K562 (cell line): ENCODE data around the gene PIGN.

Experiments used
- CBFB ChIP-seq: sonication (generic); formaldehyde crosslinking; IDR thresholded peaks from 2 replicates; pipeline ENCODE4 v1.4.0; 2020; ENCODE audit warnings: mild to moderate bottlenecking, missing genetic modification reagents
- CBX8 ChIP-seq: fragments of 200-600 bp; sonication (generic); IDR thresholded peaks from 2 replicates; pipeline ENCODE4 v1.6.1; 2012; ENCODE audit warnings: borderline replicate concordance, mixed run types, low read depth, mild to moderate bottlenecking, moderate library complexity, mixed read lengths, low read length, control low read depth, inconsistent platforms; ENCODE audit not compliant: poor library complexity, severe bottlenecking; ENCODE audit errors: extremely low read depth
- CTCF ChIP-seq, 3 experiments: IDR thresholded peaks in 2 of 3; conservative IDR thresholded peaks in 1 of 3; 2 replicates each; pipeline ENCODE4 v1.5.1; 2011 to 2012; ENCODE audit warnings: low read length in 3 of 3, mild to moderate bottlenecking in 3 of 3, control low read depth in 2 of 3, improper control_type of control experiment in 1 of 3, inconsistent platforms in 1 of 3, low read depth in 1 of 3, mixed read lengths in 1 of 3, moderate library complexity in 1 of 3; ENCODE audit not compliant: insufficient read depth in 2 of 3
- FIP1L1 ChIP-seq: fragments of 200-400 bp; formaldehyde crosslinking; IDR thresholded peaks from 2 replicates; pipeline ENCODE4 v1.6.1; 2018; ENCODE audit warnings: mild to moderate bottlenecking, low read depth, low read length; ENCODE audit not compliant: poor library complexity, severe bottlenecking
- FOXP4 ChIP-seq: sonication (generic); formaldehyde crosslinking; IDR thresholded peaks from 2 replicates; pipeline ENCODE4 v1.8.0; 2022; ENCODE audit warnings: mild to moderate bottlenecking, missing genetic modification reagents, borderline replicate concordance
- PHF20 ChIP-seq: fragments of 450-650 bp; IDR thresholded peaks from 2 replicates; pipeline ENCODE4 v1.6.1; 2018; ENCODE audit not compliant: partially characterized antibody
- POLR2A ChIP-seq: fragments of 450-650 bp; conservative IDR thresholded peaks from 2 replicates; pipeline ENCODE4 v1.6.1; 2016
- RBM39 ChIP-seq: fragments of 200-400 bp; formaldehyde crosslinking; optimal IDR thresholded peaks from 2 replicates; pipeline ENCODE3; 2018; ENCODE audit warnings: low read depth, low read length
- TBP ChIP-seq: optimal IDR thresholded peaks from 2 replicates; pipeline ENCODE3; 2011; ENCODE audit warnings: low read depth, low read length, improper control_type of control experiment
- TF ChIP-seq, protein P1 (sequence below): sonication (generic); IDR thresholded peaks from 2 replicates; pipeline ENCODE4 v1.6.1; 2016

- TF ChIP-seq CTCF (IDR thresholded peaks at IDR 0.05 in 2 of 3, conservative IDR thresholded peaks at IDR 0.05 in 1 of 3; ENCODE audit: insufficient read depth in 2 of 3, low read depth in 1 of 3, low read length in 3 of 3) (no peak), POLR2A (no peak), CBX8 (no peak), PHF20 (no peak), CBFB (CRISPR knock-in tag) (no peak), FIP1L1 (no peak), FOXP4 (CRISPR knock-in tag) (no peak), TBP (no peak), RBM39 (no peak)
- TF ChIP-seq, protein P1, sequence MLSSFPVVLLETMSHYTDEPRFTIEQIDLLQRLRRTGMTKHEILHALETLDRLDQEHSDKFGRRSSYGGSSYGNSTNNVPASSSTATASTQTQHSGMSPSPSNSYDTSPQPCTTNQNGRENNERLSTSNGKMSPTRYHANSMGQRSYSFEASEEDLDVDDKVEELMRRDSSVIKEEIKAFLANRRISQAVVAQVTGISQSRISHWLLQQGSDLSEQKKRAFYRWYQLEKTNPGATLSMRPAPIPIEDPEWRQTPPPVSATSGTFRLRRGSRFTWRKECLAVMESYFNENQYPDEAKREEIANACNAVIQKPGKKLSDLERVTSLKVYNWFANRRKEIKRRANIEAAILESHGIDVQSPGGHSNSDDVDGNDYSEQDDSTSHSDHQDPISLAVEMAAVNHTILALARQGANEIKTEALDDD: no peak
Observed at GRCh38 chr18:62226047-62226446, 39.2 kb upstream of the PIGN start.
